ENCODE results near the gene HIPK2.
A peak's percentile ranks its signal among the peaks of the same experiment; 100 is the strongest.

Gene HIPK2

DNA sequence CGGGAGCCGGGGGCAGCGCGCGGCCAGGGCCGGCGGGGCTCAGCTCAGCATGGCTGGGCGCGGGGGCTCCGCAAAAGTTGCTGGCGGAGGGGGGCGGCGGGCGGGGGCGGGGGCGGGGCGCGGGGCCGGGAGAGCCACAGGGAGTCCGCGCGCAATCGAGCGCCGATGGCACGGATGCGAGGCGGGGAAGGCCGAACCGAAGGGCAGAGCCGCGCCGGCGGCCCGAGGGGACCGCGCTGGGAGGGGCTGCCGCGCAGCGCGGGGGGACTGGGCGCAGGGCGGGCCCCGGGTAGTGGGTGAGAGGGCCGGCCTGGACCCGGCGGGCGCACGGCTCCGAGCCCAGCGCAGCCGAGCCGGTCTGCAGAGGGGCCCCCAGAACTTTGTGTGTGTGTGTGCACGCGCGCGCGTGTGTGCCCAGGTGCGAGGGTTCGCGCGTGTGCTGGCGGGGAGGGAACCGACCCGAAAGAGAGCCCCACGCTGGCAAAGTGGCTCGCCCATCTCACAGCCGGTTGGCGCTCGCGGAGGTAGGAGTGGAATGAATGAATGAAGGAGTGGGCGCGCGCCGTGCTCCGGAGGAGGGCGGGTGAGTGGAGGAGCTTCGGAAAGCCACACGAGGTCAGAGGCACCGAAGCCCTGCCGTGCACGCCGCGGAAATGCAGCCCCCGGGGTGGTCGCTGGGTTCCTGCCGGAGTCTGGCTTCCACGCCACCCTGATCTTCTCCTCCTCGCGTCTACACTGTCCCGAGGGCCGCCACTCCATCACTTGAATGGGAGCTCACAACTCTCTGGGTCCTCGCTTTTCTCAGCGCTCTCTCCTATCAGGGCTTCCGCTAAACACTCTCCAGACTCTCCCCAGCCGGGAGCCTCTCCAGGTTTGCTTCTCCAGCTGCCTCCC lies at the start of gene HIPK2:
HIPK2 (minus strand) TSS at position 51 of the 894 bp plus-strand sequence. CDS start 375 bp downstream, outside the sequence.
- Histone ChIP-seq H3K9ac (no peak within 1 kb of the TSS), H3K4me3 (ENCODE audit: low read depth, low read length) (peak within 1 kb of the TSS; percentile 74), H3K4me2 (ENCODE audit: low read length) (peak within 1 kb of the TSS; percentile 89), H3K4me1 (peaks cover 12% of the 10 kb centered on the region), H3K79me2 (peaks cover 18% of the 10 kb centered on the region), H3K27ac (peak within 1 kb of the TSS; percentile 84), H2AFZ (peak within 1 kb of the TSS; percentile 90), H3K9me3 (ENCODE audit: control insufficient read depth, low read length) (no peaks in the 10 kb centered on the region), H3K27me3 (ENCODE audit: control insufficient read depth, insufficient read depth, low read length) (no peaks in the 10 kb centered on the region), H3K36me3 (ENCODE audit: control insufficient read depth, insufficient read depth, low read length) (no peaks in the 10 kb centered on the region)
- TF ChIP-seq, protein P1, sequence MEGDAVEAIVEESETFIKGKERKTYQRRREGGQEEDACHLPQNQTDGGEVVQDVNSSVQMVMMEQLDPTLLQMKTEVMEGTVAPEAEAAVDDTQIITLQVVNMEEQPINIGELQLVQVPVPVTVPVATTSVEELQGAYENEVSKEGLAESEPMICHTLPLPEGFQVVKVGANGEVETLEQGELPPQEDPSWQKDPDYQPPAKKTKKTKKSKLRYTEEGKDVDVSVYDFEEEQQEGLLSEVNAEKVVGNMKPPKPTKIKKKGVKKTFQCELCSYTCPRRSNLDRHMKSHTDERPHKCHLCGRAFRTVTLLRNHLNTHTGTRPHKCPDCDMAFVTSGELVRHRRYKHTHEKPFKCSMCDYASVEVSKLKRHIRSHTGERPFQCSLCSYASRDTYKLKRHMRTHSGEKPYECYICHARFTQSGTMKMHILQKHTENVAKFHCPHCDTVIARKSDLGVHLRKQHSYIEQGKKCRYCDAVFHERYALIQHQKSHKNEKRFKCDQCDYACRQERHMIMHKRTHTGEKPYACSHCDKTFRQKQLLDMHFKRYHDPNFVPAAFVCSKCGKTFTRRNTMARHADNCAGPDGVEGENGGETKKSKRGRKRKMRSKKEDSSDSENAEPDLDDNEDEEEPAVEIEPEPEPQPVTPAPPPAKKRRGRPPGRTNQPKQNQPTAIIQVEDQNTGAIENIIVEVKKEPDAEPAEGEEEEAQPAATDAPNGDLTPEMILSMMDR (IDR thresholded peaks at IDR 0.05) = no peak

- Histone ChIP-seq H3K27me3 (ENCODE audit: control insufficient read depth, insufficient read depth, low read length) (no peaks in the 10 kb centered on the region), H3K4me2 (ENCODE audit: low read length) (no peak overlapping the region), H3K27ac (no peak overlapping the region), H2AFZ (no peak overlapping the region), H3K4me1 (peaks cover 11% of the 10 kb centered on the region), H3K36me3 (ENCODE audit: control insufficient read depth, insufficient read depth, low read length) (no peaks in the 10 kb centered on the region), H3K9ac (no peak overlapping the region), H3K79me2 (no peaks in the 10 kb centered on the region), H3K4me3 (ENCODE audit: low read depth, low read length) (no peak overlapping the region), H3K9me3 (ENCODE audit: control insufficient read depth, low read length) (no peaks in the 10 kb centered on the region)
- TF ChIP-seq, protein P1 (IDR thresholded peaks at IDR 0.05) = no peak
Observed at GRCh38 chr7:139827042-139827441, 49.2 kb upstream of the HIPK2 start.

GRCh38 chr7:139825666-139826290 lies 48.0 kb upstream of the HIPK2 start:
- H2AFZ ChIP-seq = no peak overlapping the region
- TF ChIP-seq, protein P1 (IDR thresholded peaks at IDR 0.05) = no peak
- H3K4me2 ChIP-seq (ENCODE audit: low read length) = no peak overlapping the region
- no peak overlapping the region for H3K9ac ChIP-seq
- H3K79me2 ChIP-seq = no peaks in the 10 kb centered on the region
- H3K4me3 ChIP-seq (ENCODE audit: low read depth, low read length) = no peak overlapping the region
- H3K27me3 ChIP-seq (ENCODE audit: control insufficient read depth, insufficient read depth, low read length) = no peaks in the 10 kb centered on the region
- no peak overlapping the region for H3K27ac ChIP-seq
- peaks cover 11% of the 10 kb centered on the region for H3K4me1 ChIP-seq
- no peaks in the 10 kb centered on the region for H3K36me3 ChIP-seq (ENCODE audit: control insufficient read depth, insufficient read depth, low read length)
- no peaks in the 10 kb centered on the region for H3K9me3 ChIP-seq (ENCODE audit: control insufficient read depth, low read length)

- Histone ChIP-seq H3K4me3 (ENCODE audit: low read depth, low read length) (no peak overlapping the region), H3K36me3 (ENCODE audit: control insufficient read depth, insufficient read depth, low read length) (no peaks in the 10 kb centered on the region), H3K4me2 (ENCODE audit: low read length) (no peak overlapping the region), H2AFZ (no peak overlapping the region), H3K79me2 (no peaks in the 10 kb centered on the region), H3K27ac (no peak overlapping the region), H3K9ac (no peak overlapping the region), H3K4me1 (no peaks in the 10 kb centered on the region), H3K9me3 (ENCODE audit: control insufficient read depth, low read length) (no peaks in the 10 kb centered on the region), H3K27me3 (ENCODE audit: control insufficient read depth, insufficient read depth, low read length) (no peaks in the 10 kb centered on the region)
- TF ChIP-seq, protein P1 (IDR thresholded peaks at IDR 0.05) = no peak
Observed at GRCh38 chr7:139823959-139824521, 46.2 kb upstream of the HIPK2 start.
